IMR-90 (cell line): Measurements from ENCODE around the gene AKIRIN2. TPM values are rescaled to one million over a fixed set of nuclear protein-coding genes. Genes with fewer than 3 reads are reported as not detected.
A peak's percentile ranks its signal among the peaks of the same experiment; 100 is the strongest.

Experiments used
- ATAC-seq: fragments of 200-7000 bp; cut with Tn5 transposase; 2 replicates; pipeline ENCODE4 v1.9.1; 2020; ENCODE audit warnings: low read depth, mild to moderate bottlenecking, moderate library complexity
- BruUV-seq: library from RNA; stranded (reverse); fragments of 400-500 nt; replicated peaks from 2 replicates; lab custom pipeline; 2021; lab: Mats Ljungman, UMichigan
- CTCF ChIA-PET: fragments of 300-600 bp; formaldehyde crosslinking; extraction: SDS; loops from one replicate; lab custom pipeline; 2021; ENCODE audit warnings: antibody characterized with exemption; lab: Yijun Ruan, JAX
- POLR2A ChIA-PET: fragments of 300-600 bp; sonication (Branson Sonifier 250); formaldehyde crosslinking; loops from one replicate; lab custom pipeline; 2022; ENCODE audit warnings: antibody characterized with exemption; ENCODE audit not compliant: unreplicated experiment; lab: Charles Lee
- DNase-seq: peaks from one replicate; pipeline ENCODE4 v3.0.0; 2013
- H2AFZ ChIP-seq: replicated peaks from 2 replicates; pipeline ENCODE3; 2013; ENCODE audit warnings: low read length, mild to moderate bottlenecking; ENCODE audit not compliant: poor library complexity
- H2AK5ac ChIP-seq: 2 replicates; pipeline ENCODE4 v1.6.1; 2013; ENCODE audit warnings: low read depth, low read length, inconsistent platforms
- H2AK9ac ChIP-seq: replicated peaks from 2 replicates; pipeline ENCODE3; 2013; ENCODE audit warnings: mild to moderate bottlenecking, low read depth, low read length, moderate library complexity; ENCODE audit not compliant: poor library complexity
- H2BK120ac ChIP-seq: 2 replicates; pipeline ENCODE4 v1.6.1; 2013; ENCODE audit warnings: low read depth, low read length, inconsistent platforms
- H2BK15ac ChIP-seq: 3 replicates; pipeline ENCODE4 v1.6.1; 2013; ENCODE audit warnings: low read depth, low read length, inconsistent platforms
- H2BK20ac ChIP-seq: 2 replicates; pipeline ENCODE4 v1.6.1; 2013; ENCODE audit warnings: low read depth, mild to moderate bottlenecking, inconsistent platforms, low read length, moderate library complexity
- H2BK5ac ChIP-seq: 2 replicates; pipeline ENCODE4 v1.6.1; 2013; ENCODE audit warnings: mild to moderate bottlenecking, low read depth, low read length, inconsistent platforms; ENCODE audit not compliant: poor library complexity, severe bottlenecking
- H3K14ac ChIP-seq: replicated peaks from 2 replicates; pipeline ENCODE4 v1.6.1; 2013; ENCODE audit warnings: low read depth, low read length, inconsistent platforms
- H3K18ac ChIP-seq: 2 replicates; pipeline ENCODE4 v1.6.1; 2013; ENCODE audit warnings: low read depth, low read length, control low read depth
- H3K23ac ChIP-seq: 2 replicates; pipeline ENCODE4 v1.6.1; 2013; ENCODE audit warnings: low read depth, low read length, inconsistent platforms
- H3K27ac ChIP-seq: 2 replicates; pipeline ENCODE4 v1.5.1; 2013; ENCODE audit warnings: mild to moderate bottlenecking, control low read depth, low read length; ENCODE audit not compliant: insufficient read depth
- H3K27me3 ChIP-seq: 2 replicates; pipeline ENCODE4 v1.6.1; 2013; ENCODE audit warnings: low read length; ENCODE audit not compliant: control insufficient read depth, insufficient read depth
- H3K36me3 ChIP-seq: 2 replicates; pipeline ENCODE4 v1.6.1; 2013; ENCODE audit warnings: low read length, mixed read lengths; ENCODE audit not compliant: control insufficient read depth, insufficient read depth
- H3K4ac ChIP-seq: 2 replicates; pipeline ENCODE4 v1.6.1; 2013; ENCODE audit warnings: low read depth, low read length, inconsistent platforms
- H3K4me1 ChIP-seq: 2 replicates; pipeline ENCODE4 v1.6.1; 2013; ENCODE audit warnings: low read length, mixed read lengths; ENCODE audit not compliant: control insufficient read depth, insufficient read depth
- H3K4me2 ChIP-seq: 2 replicates; pipeline ENCODE4 v1.6.1; 2013; ENCODE audit warnings: low read depth, mild to moderate bottlenecking, control low read depth, low read length, moderate library complexity
- H3K4me3 ChIP-seq: 2 replicates; pipeline ENCODE4 v1.5.1; 2013; ENCODE audit warnings: low read depth, mild to moderate bottlenecking, control low read depth, low read length, moderate library complexity; ENCODE audit not compliant: insufficient read depth
- H3K56ac ChIP-seq: 2 replicates; pipeline ENCODE4 v1.6.1; 2013; ENCODE audit warnings: low read length, inconsistent platforms; ENCODE audit not compliant: insufficient read depth; ENCODE audit errors: extremely low read depth
- H3K79me1 ChIP-seq, 2 experiments: 2 replicates each; pipeline ENCODE4 v1.6.1; 2013; ENCODE audit warnings: low read length in 2 of 2, inconsistent platforms in 1 of 2, low read depth in 1 of 2
- H3K9ac ChIP-seq: 2 replicates; pipeline ENCODE4 v1.6.1; 2013; ENCODE audit warnings: low read depth, low read length, control low read depth
- H3K9me1 ChIP-seq: 2 replicates; pipeline ENCODE4 v1.6.1; 2013; ENCODE audit warnings: low read length, inconsistent platforms; ENCODE audit not compliant: insufficient read depth
- H3K9me3 ChIP-seq: 2 replicates; pipeline ENCODE4 v1.6.1; 2013; ENCODE audit warnings: low read length; ENCODE audit not compliant: control insufficient read depth, insufficient read depth
- H4K20me1 ChIP-seq: 2 replicates; pipeline ENCODE4 v1.6.1; 2013; ENCODE audit warnings: low read length, inconsistent platforms; ENCODE audit not compliant: insufficient read depth
- H4K5ac ChIP-seq: 2 replicates; pipeline ENCODE4 v1.6.1; 2013; ENCODE audit warnings: mild to moderate bottlenecking, low read depth, low read length, control low read depth
- H4K8ac ChIP-seq, 2 experiments: 2 replicates each; pipeline ENCODE4 v1.6.1; 2013; ENCODE audit warnings: low read depth in 2 of 2, low read length in 2 of 2, control low read depth in 1 of 2, inconsistent platforms in 1 of 2
- H4K91ac ChIP-seq: 2 replicates; pipeline ENCODE4 v1.6.1; 2013; ENCODE audit warnings: low read depth, low read length, inconsistent platforms; ENCODE audit not compliant: insufficient read depth
- BHLHE40 ChIP-seq: fragments of 150-350 bp; IDR thresholded peaks from 2 replicates; pipeline ENCODE4 v1.6.1; 2016; ENCODE audit warnings: mild to moderate bottlenecking, low read depth, low read length
- CTCF ChIP-seq: conservative IDR thresholded peaks from 2 replicates; pipeline ENCODE4 v1.5.1; 2012; ENCODE audit warnings: mild to moderate bottlenecking, low read depth, low read length, improper control_type of control experiment
- ELK1 ChIP-seq: fragments of 150-350 bp; IDR thresholded peaks from 2 replicates; pipeline ENCODE4 v1.6.1; 2016; ENCODE audit warnings: low read depth, mild to moderate bottlenecking, low read length, moderate library complexity, borderline replicate concordance
- MAFK ChIP-seq: IDR thresholded peaks from 2 replicates; pipeline ENCODE4 v1.6.1; 2012; ENCODE audit warnings: low read depth, low read length, improper control_type of control experiment
- MAZ ChIP-seq: IDR thresholded peaks from 2 replicates; pipeline ENCODE4 v1.6.1; 2012; ENCODE audit warnings: low read depth, mild to moderate bottlenecking, low read length, improper control_type of control experiment, moderate library complexity, borderline replicate concordance
- MXI1 ChIP-seq: IDR thresholded peaks from 2 replicates; pipeline ENCODE4 v1.6.1; 2012; ENCODE audit warnings: low read depth, mild to moderate bottlenecking, low read length, moderate library complexity, borderline replicate concordance
- POLR2A ChIP-seq: IDR thresholded peaks from 2 replicates; pipeline ENCODE4 v1.6.1; 2012; ENCODE audit warnings: mild to moderate bottlenecking, low read depth, low read length
- RCOR1 ChIP-seq: IDR thresholded peaks from 2 replicates; pipeline ENCODE4 v1.6.1; 2012; ENCODE audit warnings: mild to moderate bottlenecking, low read length, improper control_type of control experiment; ENCODE audit not compliant: insufficient replicate concordance
- USF2 ChIP-seq: fragments of 150-350 bp; IDR thresholded peaks from 2 replicates; pipeline ENCODE4 v1.6.1; 2017; ENCODE audit warnings: mild to moderate bottlenecking, antibody characterized with exemption, low read length, low read depth
- WGBS, 2 experiments: methylation state at CpG; one replicate each; pipeline versions ENCODE4 v1.1.5 to v1.1.7; 2013; ENCODE audit warnings: missing lambda C conversion rate in 2 of 2; ENCODE audit not compliant: insufficient read length in 1 of 2; ENCODE audit errors: extremely low coverage in 2 of 2; 5-methylcytosine and 5-hydroxymethylcytosine counted together
- dilution Hi-C: fragments of 300-500 bp; cut with HindIII; formaldehyde crosslinking; loops from one replicate; pipeline ENCODE4 v1.14.3; 2018; ENCODE audit warnings: low sequenced_read_pairs; ENCODE audit not compliant: unreplicated experiment
- in situ Hi-C: fragments of 300-500 bp; cut with MboI; formaldehyde crosslinking; loops from 3 replicates; pipeline ENCODE4 v1.14.3; 2019; ENCODE audit warnings: low sequenced_read_pairs, inconsistent platforms, mixed read lengths
- intact Hi-C: fragments of 100-400 bp; cut with micrococcal nuclease; formaldehyde crosslinking; loops from 2 replicates; pipeline ENCODE4 v1.10.0; 2022
- polyA plus RNA-seq, 3 experiments: library from polyadenylated mRNA; depleted of rRNA; stranded (reverse); fragments of >200 nt; gene quantifications; 2 replicates each; pipeline ENCODE4 v1.2.3, GENCODE V29; 2012; ENCODE audit warnings: low replicate concordance in 1 of 3
- total RNA-seq: library from RNA; depleted of rRNA; stranded (reverse); fragments of >200 nt; gene quantifications from 2 replicates; pipeline ENCODE4 v1.2.3, GENCODE V29; 2012

The AKIRIN2 gene
- total and polyA plus RNA-seq, 2 of the 4 experiments (the other 2 are of a cell fraction) = 7.9 to 26.6 TPM

GRCh38 chr6:87724983-87725811 is 23.2 kb upstream of the AKIRIN2 start:
- no peak overlapping the region for H2BK5ac ChIP-seq
- peaks cover 18% of the 10 kb centered on the region for H3K4me1 ChIP-seq
- no TSS peak for BruUV-seq
- H2AFZ ChIP-seq = no peak overlapping the region
- dilution Hi-C loops (no loop called here), intact Hi-C loops (no loop called here), in situ Hi-C loops (no loop called here)
- no peaks in the 10 kb centered on the region for H3K27me3 ChIP-seq
- WGBS, 2 experiments = no CpG with 5 or more reads among the region's 4 CpGs
- ChIA-PET CTCF (no interaction called here), POLR2A (no interaction called here)
- no peak overlapping the region for H2AK9ac ChIP-seq
- peak overlapping the region; percentile 45; the same call in 1 of the 2 replicates for H2BK120ac ChIP-seq
- no peak for DNase-seq
- H3K18ac ChIP-seq = no peak overlapping the region
- H3K27ac ChIP-seq = no peak overlapping the region
- H3K14ac ChIP-seq = no peak overlapping the region
- H2AK5ac ChIP-seq = peak overlapping the region; percentile 78; the same call in 1 of the 2 replicates
- H3K4ac ChIP-seq = peak overlapping the region; percentile 41
- H4K20me1 ChIP-seq = no peaks in the 10 kb centered on the region
- no peak for TF ChIP-seq POLR2A
- TF ChIP-seq BHLHE40 = no peak
- TF ChIP-seq MAZ = no peak
- no peak for TF ChIP-seq USF2
- no peak for TF ChIP-seq CTCF
- no peak for TF ChIP-seq ELK1
- no peak for TF ChIP-seq MXI1
- no peak for TF ChIP-seq MAFK
- TF ChIP-seq RCOR1 = no peak
- peak overlapping the region; percentile 53 for H2BK20ac ChIP-seq
- H2BK15ac ChIP-seq = peak overlapping the region; percentile 44; the same call in 1 of the 3 replicates
- H3K9ac ChIP-seq = no peak overlapping the region
- H4K5ac ChIP-seq = peak overlapping the region; percentile 42; the same call in 1 of the 2 replicates
- H3K56ac ChIP-seq = no peak overlapping the region
- no peak overlapping the region for H3K4me2 ChIP-seq
- peak overlapping the region; percentile 1; the same call in 1 of the 2 replicates for H3K23ac ChIP-seq
- H3K36me3 ChIP-seq = no peaks in the 10 kb centered on the region
- H3K9me1 ChIP-seq = peaks cover 8% of the 10 kb centered on the region; the same call in 1 of the 2 replicates
- no peak overlapping the region for H3K4me3 ChIP-seq
- H4K8ac ChIP-seq = no peak overlapping the region; a peak in 1 of 4 replicates
- peaks cover 0 to 3% of the 10 kb centered on the region in 2 experiments; a peak in 1 of 4 replicates for H3K79me1 ChIP-seq
- no peaks in the 10 kb centered on the region for H3K9me3 ChIP-seq
- no peak for ATAC-seq
- peak overlapping the region; percentile 58; the same call in 1 of the 2 replicates for H4K91ac ChIP-seq
